Measurements from ENCODE around the gene BMAL2. TPM values are rescaled to one million over a fixed set of nuclear protein-coding genes. Genes with fewer than 3 reads are reported as not detected.

Gene BMAL2
- total RNA-seq, 1 experiment from 2014 or later: 16.2 TPM

DNA sequence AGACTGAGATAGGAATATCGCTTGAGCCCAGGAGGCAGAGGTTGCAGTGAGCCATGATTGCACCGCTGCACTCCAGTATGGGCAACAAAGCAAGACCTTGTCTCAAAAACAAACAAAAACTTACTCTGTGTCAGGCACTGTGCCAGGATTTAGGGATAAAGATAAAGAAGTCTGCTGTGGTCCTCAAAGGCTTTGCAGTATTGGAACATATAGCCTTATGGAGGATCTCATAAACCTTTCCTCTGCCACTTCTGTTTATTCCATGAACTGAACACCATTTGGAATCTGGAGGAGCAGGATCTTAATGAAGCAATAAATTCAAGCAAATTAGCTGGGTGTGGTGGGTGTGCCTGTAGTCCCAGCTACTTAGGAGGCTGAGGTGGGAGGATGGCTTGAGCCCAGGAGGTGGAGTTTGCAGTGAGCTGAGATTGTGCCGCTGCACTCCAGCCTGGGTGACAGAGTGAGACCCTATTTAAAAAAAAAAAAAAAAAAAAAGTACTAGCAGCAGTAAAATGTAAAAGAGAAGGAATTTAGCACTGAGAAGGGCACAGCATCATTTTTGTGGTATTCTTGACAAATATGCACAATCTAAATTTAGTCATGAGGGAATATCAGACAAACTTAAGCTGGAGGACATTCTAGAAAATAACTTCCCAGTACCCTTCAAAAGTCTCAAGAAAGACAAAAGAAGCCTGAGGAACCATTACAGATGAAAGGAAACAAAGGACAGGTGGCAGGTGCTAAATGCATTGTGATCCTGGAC, 27.1 kb downstream of the BMAL2 start:
- Mint-ChIP-seq H3K36me3 (no peaks in the 10 kb centered on the region), H3K27me3 (ENCODE audit: low read depth) (no peaks in the 10 kb centered on the region; the same call in 1 of the 2 replicates)

More for the DNA sequence above, 27.1 kb downstream of the BMAL2 start:
- H3K4me3 Mint-ChIP-seq: no peak overlapping the region
- ChIA-PET CTCF (no interaction called here), POLR2A (no interaction called here)
- ATAC-seq (no peak), DNase-seq (ENCODE audit: low spot score) (no peak)
- H3K9me3 Mint-ChIP-seq: peaks cover 12% of the 10 kb centered on the region
- H3K27ac Mint-ChIP-seq: no peak overlapping the region
- H3K4me1 Mint-ChIP-seq: no peaks in the 10 kb centered on the region
- TF ChIP-seq, protein P1, sequence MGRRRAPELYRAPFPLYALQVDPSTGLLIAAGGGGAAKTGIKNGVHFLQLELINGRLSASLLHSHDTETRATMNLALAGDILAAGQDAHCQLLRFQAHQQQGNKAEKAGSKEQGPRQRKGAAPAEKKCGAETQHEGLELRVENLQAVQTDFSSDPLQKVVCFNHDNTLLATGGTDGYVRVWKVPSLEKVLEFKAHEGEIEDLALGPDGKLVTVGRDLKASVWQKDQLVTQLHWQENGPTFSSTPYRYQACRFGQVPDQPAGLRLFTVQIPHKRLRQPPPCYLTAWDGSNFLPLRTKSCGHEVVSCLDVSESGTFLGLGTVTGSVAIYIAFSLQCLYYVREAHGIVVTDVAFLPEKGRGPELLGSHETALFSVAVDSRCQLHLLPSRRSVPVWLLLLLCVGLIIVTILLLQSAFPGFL (CRISPR knock-in tag; IDR thresholded peaks at IDR 0.05; ENCODE audit: borderline replicate concordance): no peak
- TF ChIP-seq, protein P2, sequence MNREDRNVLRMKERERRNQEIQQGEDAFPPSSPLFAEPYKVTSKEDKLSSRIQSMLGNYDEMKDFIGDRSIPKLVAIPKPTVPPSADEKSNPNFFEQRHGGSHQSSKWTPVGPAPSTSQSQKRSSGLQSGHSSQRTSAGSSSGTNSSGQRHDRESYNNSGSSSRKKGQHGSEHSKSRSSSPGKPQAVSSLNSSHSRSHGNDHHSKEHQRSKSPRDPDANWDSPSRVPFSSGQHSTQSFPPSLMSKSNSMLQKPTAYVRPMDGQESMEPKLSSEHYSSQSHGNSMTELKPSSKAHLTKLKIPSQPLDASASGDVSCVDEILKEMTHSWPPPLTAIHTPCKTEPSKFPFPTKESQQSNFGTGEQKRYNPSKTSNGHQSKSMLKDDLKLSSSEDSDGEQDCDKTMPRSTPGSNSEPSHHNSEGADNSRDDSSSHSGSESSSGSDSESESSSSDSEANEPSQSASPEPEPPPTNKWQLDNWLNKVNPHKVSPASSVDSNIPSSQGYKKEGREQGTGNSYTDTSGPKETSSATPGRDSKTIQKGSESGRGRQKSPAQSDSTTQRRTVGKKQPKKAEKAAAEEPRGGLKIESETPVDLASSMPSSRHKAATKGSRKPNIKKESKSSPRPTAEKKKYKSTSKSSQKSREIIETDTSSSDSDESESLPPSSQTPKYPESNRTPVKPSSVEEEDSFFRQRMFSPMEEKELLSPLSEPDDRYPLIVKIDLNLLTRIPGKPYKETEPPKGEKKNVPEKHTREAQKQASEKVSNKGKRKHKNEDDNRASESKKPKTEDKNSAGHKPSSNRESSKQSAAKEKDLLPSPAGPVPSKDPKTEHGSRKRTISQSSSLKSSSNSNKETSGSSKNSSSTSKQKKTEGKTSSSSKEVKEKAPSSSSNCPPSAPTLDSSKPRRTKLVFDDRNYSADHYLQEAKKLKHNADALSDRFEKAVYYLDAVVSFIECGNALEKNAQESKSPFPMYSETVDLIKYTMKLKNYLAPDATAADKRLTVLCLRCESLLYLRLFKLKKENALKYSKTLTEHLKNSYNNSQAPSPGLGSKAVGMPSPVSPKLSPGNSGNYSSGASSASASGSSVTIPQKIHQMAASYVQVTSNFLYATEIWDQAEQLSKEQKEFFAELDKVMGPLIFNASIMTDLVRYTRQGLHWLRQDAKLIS (CRISPR knock-in tag; IDR thresholded peaks at IDR 0.05; ENCODE audit: borderline replicate concordance): no peak
- no peak for TF ChIP-seq HMGA2 (CRISPR knock-in tag; IDR thresholded peaks at IDR 0.05)
- TF ChIP-seq, protein P3, sequence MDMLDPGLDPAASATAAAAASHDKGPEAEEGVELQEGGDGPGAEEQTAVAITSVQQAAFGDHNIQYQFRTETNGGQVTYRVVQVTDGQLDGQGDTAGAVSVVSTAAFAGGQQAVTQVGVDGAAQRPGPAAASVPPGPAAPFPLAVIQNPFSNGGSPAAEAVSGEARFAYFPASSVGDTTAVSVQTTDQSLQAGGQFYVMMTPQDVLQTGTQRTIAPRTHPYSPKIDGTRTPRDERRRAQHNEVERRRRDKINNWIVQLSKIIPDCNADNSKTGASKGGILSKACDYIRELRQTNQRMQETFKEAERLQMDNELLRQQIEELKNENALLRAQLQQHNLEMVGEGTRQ (CRISPR knock-in tag; IDR thresholded peaks at IDR 0.05): no peak
- TF ChIP-seq, protein P4, sequence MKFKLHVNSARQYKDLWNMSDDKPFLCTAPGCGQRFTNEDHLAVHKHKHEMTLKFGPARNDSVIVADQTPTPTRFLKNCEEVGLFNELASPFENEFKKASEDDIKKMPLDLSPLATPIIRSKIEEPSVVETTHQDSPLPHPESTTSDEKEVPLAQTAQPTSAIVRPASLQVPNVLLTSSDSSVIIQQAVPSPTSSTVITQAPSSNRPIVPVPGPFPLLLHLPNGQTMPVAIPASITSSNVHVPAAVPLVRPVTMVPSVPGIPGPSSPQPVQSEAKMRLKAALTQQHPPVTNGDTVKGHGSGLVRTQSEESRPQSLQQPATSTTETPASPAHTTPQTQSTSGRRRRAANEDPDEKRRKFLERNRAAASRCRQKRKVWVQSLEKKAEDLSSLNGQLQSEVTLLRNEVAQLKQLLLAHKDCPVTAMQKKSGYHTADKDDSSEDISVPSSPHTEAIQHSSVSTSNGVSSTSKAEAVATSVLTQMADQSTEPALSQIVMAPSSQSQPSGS (CRISPR knock-in tag; IDR thresholded peaks at IDR 0.05; ENCODE audit: borderline replicate concordance, low read depth): no peak
- no peak for TF ChIP-seq ZBTB21 (CRISPR knock-in tag; IDR thresholded peaks at IDR 0.05; ENCODE audit: borderline replicate concordance)
- TF ChIP-seq CREB1 (CRISPR knock-in tag; IDR thresholded peaks at IDR 0.05): no peak
- TF ChIP-seq JAZF1 (CRISPR knock-in tag; IDR thresholded peaks at IDR 0.05): no peak
- TF ChIP-seq, protein P5, sequence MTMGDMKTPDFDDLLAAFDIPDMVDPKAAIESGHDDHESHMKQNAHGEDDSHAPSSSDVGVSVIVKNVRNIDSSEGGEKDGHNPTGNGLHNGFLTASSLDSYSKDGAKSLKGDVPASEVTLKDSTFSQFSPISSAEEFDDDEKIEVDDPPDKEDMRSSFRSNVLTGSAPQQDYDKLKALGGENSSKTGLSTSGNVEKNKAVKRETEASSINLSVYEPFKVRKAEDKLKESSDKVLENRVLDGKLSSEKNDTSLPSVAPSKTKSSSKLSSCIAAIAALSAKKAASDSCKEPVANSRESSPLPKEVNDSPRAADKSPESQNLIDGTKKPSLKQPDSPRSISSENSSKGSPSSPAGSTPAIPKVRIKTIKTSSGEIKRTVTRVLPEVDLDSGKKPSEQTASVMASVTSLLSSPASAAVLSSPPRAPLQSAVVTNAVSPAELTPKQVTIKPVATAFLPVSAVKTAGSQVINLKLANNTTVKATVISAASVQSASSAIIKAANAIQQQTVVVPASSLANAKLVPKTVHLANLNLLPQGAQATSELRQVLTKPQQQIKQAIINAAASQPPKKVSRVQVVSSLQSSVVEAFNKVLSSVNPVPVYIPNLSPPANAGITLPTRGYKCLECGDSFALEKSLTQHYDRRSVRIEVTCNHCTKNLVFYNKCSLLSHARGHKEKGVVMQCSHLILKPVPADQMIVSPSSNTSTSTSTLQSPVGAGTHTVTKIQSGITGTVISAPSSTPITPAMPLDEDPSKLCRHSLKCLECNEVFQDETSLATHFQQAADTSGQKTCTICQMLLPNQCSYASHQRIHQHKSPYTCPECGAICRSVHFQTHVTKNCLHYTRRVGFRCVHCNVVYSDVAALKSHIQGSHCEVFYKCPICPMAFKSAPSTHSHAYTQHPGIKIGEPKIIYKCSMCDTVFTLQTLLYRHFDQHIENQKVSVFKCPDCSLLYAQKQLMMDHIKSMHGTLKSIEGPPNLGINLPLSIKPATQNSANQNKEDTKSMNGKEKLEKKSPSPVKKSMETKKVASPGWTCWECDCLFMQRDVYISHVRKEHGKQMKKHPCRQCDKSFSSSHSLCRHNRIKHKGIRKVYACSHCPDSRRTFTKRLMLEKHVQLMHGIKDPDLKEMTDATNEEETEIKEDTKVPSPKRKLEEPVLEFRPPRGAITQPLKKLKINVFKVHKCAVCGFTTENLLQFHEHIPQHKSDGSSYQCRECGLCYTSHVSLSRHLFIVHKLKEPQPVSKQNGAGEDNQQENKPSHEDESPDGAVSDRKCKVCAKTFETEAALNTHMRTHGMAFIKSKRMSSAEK (CRISPR knock-in tag; IDR thresholded peaks at IDR 0.05; ENCODE audit: borderline replicate concordance): no peak
- TF ChIP-seq ZNF121 (CRISPR knock-in tag; IDR thresholded peaks at IDR 0.05): no peak
- TF ChIP-seq, protein P6, sequence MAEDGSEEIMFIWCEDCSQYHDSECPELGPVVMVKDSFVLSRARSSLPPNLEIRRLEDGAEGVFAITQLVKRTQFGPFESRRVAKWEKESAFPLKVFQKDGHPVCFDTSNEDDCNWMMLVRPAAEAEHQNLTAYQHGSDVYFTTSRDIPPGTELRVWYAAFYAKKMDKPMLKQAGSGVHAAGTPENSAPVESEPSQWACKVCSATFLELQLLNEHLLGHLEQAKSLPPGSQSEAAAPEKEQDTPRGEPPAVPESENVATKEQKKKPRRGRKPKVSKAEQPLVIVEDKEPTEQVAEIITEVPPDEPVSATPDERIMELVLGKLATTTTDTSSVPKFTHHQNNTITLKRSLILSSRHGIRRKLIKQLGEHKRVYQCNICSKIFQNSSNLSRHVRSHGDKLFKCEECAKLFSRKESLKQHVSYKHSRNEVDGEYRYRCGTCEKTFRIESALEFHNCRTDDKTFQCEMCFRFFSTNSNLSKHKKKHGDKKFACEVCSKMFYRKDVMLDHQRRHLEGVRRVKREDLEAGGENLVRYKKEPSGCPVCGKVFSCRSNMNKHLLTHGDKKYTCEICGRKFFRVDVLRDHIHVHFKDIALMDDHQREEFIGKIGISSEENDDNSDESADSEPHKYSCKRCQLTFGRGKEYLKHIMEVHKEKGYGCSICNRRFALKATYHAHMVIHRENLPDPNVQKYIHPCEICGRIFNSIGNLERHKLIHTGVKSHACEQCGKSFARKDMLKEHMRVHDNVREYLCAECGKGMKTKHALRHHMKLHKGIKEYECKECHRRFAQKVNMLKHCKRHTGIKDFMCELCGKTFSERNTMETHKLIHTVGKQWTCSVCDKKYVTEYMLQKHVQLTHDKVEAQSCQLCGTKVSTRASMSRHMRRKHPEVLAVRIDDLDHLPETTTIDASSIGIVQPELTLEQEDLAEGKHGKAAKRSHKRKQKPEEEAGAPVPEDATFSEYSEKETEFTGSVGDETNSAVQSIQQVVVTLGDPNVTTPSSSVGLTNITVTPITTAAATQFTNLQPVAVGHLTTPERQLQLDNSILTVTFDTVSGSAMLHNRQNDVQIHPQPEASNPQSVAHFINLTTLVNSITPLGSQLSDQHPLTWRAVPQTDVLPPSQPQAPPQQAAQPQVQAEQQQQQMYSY (CRISPR knock-in tag; IDR thresholded peaks at IDR 0.05): no peak
- TF ChIP-seq GTF2I (CRISPR knock-in tag; conservative IDR thresholded peaks at IDR 0.05): no peak
- TF ChIP-seq ETV6 (CRISPR knock-in tag; IDR thresholded peaks at IDR 0.05): no peak
- no peak for TF ChIP-seq NFE2L1 (CRISPR knock-in tag; IDR thresholded peaks at IDR 0.05)
- TF ChIP-seq TEAD1 (CRISPR knock-in tag; IDR thresholded peaks at IDR 0.05): no peak
- no peak for TF ChIP-seq ZNF423 (CRISPR knock-in tag; IDR thresholded peaks at IDR 0.05)
- TF ChIP-seq, protein P7, sequence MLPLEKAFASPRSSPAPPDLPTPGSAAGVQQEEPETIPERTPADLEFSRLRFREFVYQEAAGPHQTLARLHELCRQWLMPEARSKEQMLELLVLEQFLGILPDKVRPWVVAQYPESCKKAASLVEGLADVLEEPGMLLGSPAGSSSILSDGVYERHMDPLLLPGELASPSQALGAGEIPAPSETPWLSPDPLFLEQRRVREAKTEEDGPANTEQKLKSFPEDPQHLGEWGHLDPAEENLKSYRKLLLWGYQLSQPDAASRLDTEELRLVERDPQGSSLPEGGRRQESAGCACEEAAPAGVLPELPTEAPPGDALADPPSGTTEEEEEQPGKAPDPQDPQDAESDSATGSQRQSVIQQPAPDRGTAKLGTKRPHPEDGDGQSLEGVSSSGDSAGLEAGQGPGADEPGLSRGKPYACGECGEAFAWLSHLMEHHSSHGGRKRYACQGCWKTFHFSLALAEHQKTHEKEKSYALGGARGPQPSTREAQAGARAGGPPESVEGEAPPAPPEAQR (CRISPR knock-in tag; IDR thresholded peaks at IDR 0.05): no peak
- TF ChIP-seq SMAD4 (CRISPR knock-in tag; IDR thresholded peaks at IDR 0.05): no peak

All from WTC11 (cell line).